ENCODE measurements around the gene ITPRIPL2. TPM values are rescaled to one million over a fixed set of nuclear protein-coding genes. Genes with fewer than 3 reads are reported as not detected.

The ITPRIPL2 gene
- total RNA-seq, 4 donors from 2014 or later, result 13.3 to 18.9 (median 18.5) TPM

DNA sequence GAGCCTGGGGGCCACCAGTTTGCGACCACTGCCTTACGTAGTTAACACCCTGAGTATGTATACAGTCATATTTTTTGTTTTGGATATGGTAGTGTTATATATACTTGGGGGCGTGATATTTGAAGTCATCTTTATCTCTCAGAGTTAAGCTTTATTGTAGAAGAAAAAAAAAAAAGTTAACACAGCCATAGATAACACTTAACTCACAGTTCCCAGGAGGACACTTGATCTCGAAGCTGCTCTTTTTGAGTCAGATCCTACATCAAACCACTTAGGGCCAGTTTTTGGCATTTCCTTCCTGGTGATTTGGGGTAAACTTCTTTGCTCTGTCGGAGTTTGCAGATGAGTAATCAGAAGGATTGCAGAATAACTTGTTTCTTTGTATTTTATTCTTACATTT is 5.8 kb downstream of the ITPRIPL2 start:
- DNase-seq (no peak), ATAC-seq (no peak)
- Histone ChIP-seq H3K9me3 (no peaks in the 10 kb centered on the region), H3K27me3 (no peaks in the 10 kb centered on the region), H3K4me3 (peak overlapping the region; percentile 21 to 38 (median 34)), H3K4me1 (peaks cover 52 to 59% of the 10 kb centered on the region in 2 donors), H3K27ac (peak overlapping the region; percentile 52 to 94 (median 70)), H3K36me3 (peaks cover 0 to 14% of the 10 kb centered on the region in 2 donors)
- in situ Hi-C loops (cut with MboI; ENCODE audit: low sequenced_read_pairs in 4 of 4) (no loop called here), intact Hi-C loops (cut with DNase I; ENCODE audit: low total_unique reads) (no loop called here)
- TF ChIP-seq POLR2A (IDR thresholded peaks at IDR 0.05), result no peak
- TF ChIP-seq, protein P1, sequence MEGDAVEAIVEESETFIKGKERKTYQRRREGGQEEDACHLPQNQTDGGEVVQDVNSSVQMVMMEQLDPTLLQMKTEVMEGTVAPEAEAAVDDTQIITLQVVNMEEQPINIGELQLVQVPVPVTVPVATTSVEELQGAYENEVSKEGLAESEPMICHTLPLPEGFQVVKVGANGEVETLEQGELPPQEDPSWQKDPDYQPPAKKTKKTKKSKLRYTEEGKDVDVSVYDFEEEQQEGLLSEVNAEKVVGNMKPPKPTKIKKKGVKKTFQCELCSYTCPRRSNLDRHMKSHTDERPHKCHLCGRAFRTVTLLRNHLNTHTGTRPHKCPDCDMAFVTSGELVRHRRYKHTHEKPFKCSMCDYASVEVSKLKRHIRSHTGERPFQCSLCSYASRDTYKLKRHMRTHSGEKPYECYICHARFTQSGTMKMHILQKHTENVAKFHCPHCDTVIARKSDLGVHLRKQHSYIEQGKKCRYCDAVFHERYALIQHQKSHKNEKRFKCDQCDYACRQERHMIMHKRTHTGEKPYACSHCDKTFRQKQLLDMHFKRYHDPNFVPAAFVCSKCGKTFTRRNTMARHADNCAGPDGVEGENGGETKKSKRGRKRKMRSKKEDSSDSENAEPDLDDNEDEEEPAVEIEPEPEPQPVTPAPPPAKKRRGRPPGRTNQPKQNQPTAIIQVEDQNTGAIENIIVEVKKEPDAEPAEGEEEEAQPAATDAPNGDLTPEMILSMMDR (IDR thresholded peaks at IDR 0.05 in 4 of 5, conservative IDR thresholded peaks at IDR 0.05 in 1 of 5), result no peak

DNA sequence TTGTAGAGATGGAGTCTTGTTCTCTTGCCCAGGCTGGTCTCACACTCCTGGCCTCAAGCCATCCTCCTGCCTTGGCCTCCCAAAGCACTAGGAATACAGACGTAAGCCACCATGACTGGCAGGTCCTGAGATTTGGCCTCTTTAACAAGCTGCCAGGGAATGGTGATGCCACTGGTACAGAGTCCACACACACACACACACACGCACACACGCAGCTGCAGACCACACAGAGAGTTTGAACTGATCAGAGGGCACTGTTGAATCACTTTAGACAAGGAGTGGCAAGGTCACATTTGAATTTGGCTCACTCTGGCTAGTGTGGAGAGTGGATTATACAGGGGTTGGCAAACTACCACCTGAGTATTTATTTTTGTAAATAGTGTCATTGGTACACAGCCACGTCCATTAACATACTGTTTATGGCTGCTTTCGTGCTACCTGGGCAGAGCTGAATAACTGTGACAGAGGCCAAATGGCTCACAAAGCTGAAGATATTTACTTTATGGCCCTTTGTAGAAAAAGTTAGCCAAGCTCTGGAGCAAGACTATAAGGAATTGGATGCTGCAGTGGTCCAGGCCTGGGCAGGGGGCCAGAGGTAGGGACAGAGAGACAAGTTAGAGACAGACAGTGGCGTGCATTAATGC is 9.9 kb downstream of the ITPRIPL2 start:
- in situ Hi-C loops (cut with MboI; ENCODE audit: low sequenced_read_pairs in 4 of 4), result no loop called here
- Histone ChIP-seq H3K36me3 (no peaks in the 10 kb centered on the region), H3K4me1 (peaks cover 12 to 20% of the 10 kb centered on the region in 2 donors), H3K4me3 (no peak overlapping the region), H3K27me3 (no peaks in the 10 kb centered on the region), H3K9me3 (no peaks in the 10 kb centered on the region), H3K27ac (peak overlapping the region in 2 of 4 donors; percentile 25 to 40)
- TF ChIP-seq, protein P1 (IDR thresholded peaks at IDR 0.05 in 4 of 5, conservative IDR thresholded peaks at IDR 0.05 in 1 of 5), result no peak
- intact Hi-C loops (cut with DNase I; ENCODE audit: low total_unique reads), result no loop called here
- peak; percentile 43 to 57 for ATAC-seq
- DNase-seq, result no peak

DNA sequence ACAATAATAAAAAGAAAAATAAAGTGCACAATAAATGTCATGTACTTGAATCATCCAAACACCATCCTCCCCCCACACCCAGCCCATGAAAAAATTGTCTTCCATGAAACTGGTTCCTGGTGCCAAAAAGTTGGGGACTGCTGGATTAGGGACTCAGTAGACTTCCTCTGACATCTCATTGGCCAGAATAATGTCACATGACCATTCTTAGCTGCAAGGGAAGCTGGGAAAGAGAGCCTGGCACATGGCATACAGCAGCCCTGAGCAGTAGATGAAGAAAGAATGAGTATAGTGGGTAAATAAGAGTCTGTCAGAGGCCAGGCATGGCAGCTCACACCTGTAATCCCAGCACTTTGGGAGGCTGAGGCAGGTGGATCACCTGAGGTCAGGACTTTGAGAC is 12.5 kb downstream of the ITPRIPL2 start:
- DNase-seq (no peak), ATAC-seq (no peak)
- Histone ChIP-seq H3K4me1 (peaks cover 8 to 18% of the 10 kb centered on the region in 2 donors), H3K27ac (no peak overlapping the region), H3K36me3 (no peaks in the 10 kb centered on the region), H3K27me3 (no peaks in the 10 kb centered on the region), H3K9me3 (no peaks in the 10 kb centered on the region), H3K4me3 (no peak overlapping the region)
- TF ChIP-seq, protein P1 (IDR thresholded peaks at IDR 0.05 in 4 of 5, conservative IDR thresholded peaks at IDR 0.05 in 1 of 5), result no peak
- intact Hi-C loops (cut with DNase I; ENCODE audit: low total_unique reads), result no loop called here
- in situ Hi-C loops (cut with MboI; ENCODE audit: low sequenced_read_pairs in 4 of 4), result no loop called here

DNA sequence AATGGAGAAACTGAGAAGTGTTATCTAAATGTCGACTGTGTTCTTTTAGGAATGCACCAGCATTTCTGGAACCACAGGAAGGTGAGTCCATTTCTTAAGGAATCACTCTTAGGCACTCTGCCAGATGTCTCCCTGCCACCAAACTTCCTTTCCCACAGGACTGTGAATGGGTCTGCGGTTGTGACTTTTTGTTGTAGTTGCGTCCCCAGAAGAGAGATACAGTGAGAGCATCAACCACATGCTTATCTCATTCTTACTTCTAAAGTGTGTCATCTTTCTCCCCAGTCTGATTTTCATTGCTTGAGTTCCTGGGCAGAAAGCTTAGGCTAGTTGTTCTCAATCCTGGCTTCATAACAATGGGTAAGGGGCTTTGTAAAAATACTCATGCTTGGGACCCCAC is 13.4 kb downstream of the ITPRIPL2 start:
- Histone ChIP-seq H3K4me3 (no peak overlapping the region), H3K4me1 (peaks cover 14 to 26% of the 10 kb centered on the region in 2 donors), H3K9me3 (no peaks in the 10 kb centered on the region), H3K27me3 (no peaks in the 10 kb centered on the region), H3K36me3 (no peaks in the 10 kb centered on the region), H3K27ac (no peak overlapping the region)
- DNase-seq, result no peak
- ATAC-seq, result no peak
- intact Hi-C loops (cut with DNase I; ENCODE audit: low total_unique reads) (no loop called here), in situ Hi-C loops (cut with MboI; ENCODE audit: low sequenced_read_pairs in 4 of 4) (no loop called here)
- TF ChIP-seq, protein P1 (IDR thresholded peaks at IDR 0.05 in 4 of 5, conservative IDR thresholded peaks at IDR 0.05 in 1 of 5), result no peak
- no peak for TF ChIP-seq POLR2A (IDR thresholded peaks at IDR 0.05)

DNA sequence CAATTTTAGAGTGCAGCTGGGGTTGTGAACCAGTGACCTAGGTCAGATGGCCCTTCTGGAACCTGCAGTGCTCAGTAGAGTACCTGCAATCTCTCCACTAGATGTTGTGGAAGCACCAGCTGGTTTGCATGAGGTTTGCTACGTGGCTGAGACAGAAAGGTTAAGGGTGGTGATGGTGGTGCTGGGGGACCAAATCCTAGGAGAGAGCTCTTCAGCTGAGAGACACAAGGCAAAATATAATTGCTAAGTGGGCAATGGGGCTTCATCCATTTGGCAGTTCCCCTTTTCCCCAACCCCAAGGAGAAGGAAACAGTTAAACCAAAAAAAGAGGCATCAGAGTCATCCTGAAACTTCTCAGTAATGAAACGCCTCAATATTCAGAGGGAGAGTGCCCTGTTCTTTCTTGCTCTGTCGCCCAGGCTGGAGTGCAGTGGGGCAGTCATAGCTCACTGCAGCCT is 13.9 kb downstream of the ITPRIPL2 start:
- Histone ChIP-seq H3K4me1 (peaks cover 18 to 26% of the 10 kb centered on the region in 2 donors), H3K9me3 (no peaks in the 10 kb centered on the region), H3K4me3 (no peak overlapping the region), H3K27me3 (no peaks in the 10 kb centered on the region), H3K27ac (no peak overlapping the region), H3K36me3 (no peaks in the 10 kb centered on the region)
- ATAC-seq, result no peak
- DNase-seq, result no peak
- intact Hi-C loops (cut with DNase I; ENCODE audit: low total_unique reads), result no loop called here
- in situ Hi-C loops (cut with MboI; ENCODE audit: low sequenced_read_pairs in 4 of 4), result no loop called here
- TF ChIP-seq, protein P1 (IDR thresholded peaks at IDR 0.05 in 4 of 5, conservative IDR thresholded peaks at IDR 0.05 in 1 of 5), result no peak
- TF ChIP-seq POLR2A (IDR thresholded peaks at IDR 0.05), result no peak
